SK-N-MC (cell line): ENCODE data around the gene AGO3.

Experiments
- EZH2 ChIP-seq: fragments of 200-600 bp; sonication (generic); IDR thresholded peaks from one replicate; pipeline ENCODE4 v1.6.1; 2017; ENCODE audit warnings: antibody characterized with exemption
- POLR2AphosphoS5 ChIP-seq: IDR thresholded peaks from 2 replicates; pipeline ENCODE4 v1.6.1; 2012; ENCODE audit warnings: mild to moderate bottlenecking, low read depth, low read length, borderline replicate concordance

GRCh38 chr1:36087233-36088123 is 156.6 kb downstream of the AGO3 start:
- no peak for TF ChIP-seq POLR2AphosphoS5
- TF ChIP-seq EZH2: no peak
